K562 (cell line): ENCODE measurements around the gene NT5C. TPM values are rescaled to one million over a fixed set of nuclear protein-coding genes. Genes with fewer than 3 reads are reported as not detected.

Experiments used
- ARID4B ChIP-seq: sonication (generic); formaldehyde crosslinking; IDR thresholded peaks from 2 replicates; pipeline ENCODE4 v1.8.0; 2022; ENCODE audit warnings: mild to moderate bottlenecking, missing genetic modification reagents
- CC2D1A ChIP-seq: fragments of 450-650 bp; IDR thresholded peaks from 2 replicates; pipeline ENCODE4 v1.6.1; 2017; ENCODE audit warnings: mild to moderate bottlenecking
- CREB1 ChIP-seq, 2 experiments: sonication (generic) in 1 of 2; formaldehyde crosslinking in 1 of 2; IDR thresholded peaks; 2 replicates each; pipeline versions ENCODE4 v1.6.1 to v1.8.0; 2012 to 2022; ENCODE audit warnings: inconsistent platforms in 1 of 2, mild to moderate bottlenecking in 1 of 2, missing genetic modification reagents in 1 of 2, moderate library complexity in 1 of 2
- DACH1 ChIP-seq: fragments of 450-650 bp; IDR thresholded peaks from 2 replicates; pipeline ENCODE4 v1.6.1; 2018; ENCODE audit not compliant: partially characterized antibody
- DLX4 ChIP-seq: fragments of 250-450 bp; sonication (Bioruptor Pico); IDR thresholded peaks from 2 replicates; pipeline ENCODE4 v1.6.1; 2021; ENCODE audit warnings: mild to moderate bottlenecking
- E2F6 ChIP-seq, 2 experiments: IDR thresholded peaks; 2 replicates each; pipeline ENCODE4 v1.6.1; 2011; ENCODE audit warnings: borderline replicate concordance in 1 of 2, control low read depth in 1 of 2, low read depth in 1 of 2, low read length in 1 of 2, mild to moderate bottlenecking in 1 of 2, mixed read lengths in 1 of 2, moderate library complexity in 1 of 2; ENCODE audit not compliant: insufficient read depth in 1 of 2, insufficient read length in 1 of 2, poor library complexity in 1 of 2, severe bottlenecking in 1 of 2; ENCODE audit errors: extremely low read depth in 1 of 2
- FIP1L1 ChIP-seq: fragments of 200-400 bp; formaldehyde crosslinking; IDR thresholded peaks from 2 replicates; pipeline ENCODE4 v1.6.1; 2018; ENCODE audit warnings: mild to moderate bottlenecking, low read depth, low read length; ENCODE audit not compliant: poor library complexity, severe bottlenecking
- HDAC3 ChIP-seq: fragments of 450-650 bp; IDR thresholded peaks from 2 replicates; pipeline ENCODE4 v1.6.1; 2018; ENCODE audit warnings: borderline replicate concordance, mild to moderate bottlenecking, moderate library complexity; ENCODE audit not compliant: partially characterized antibody
- ILK ChIP-seq: fragments of 450-650 bp; IDR thresholded peaks from 2 replicates; pipeline ENCODE4 v1.6.1; 2016; ENCODE audit warnings: missing genetic modification characterization, low read depth, mild to moderate bottlenecking, missing compliant biosample characterization, moderate library complexity, borderline replicate concordance
- MTA3 ChIP-seq: fragments of 450-650 bp; formaldehyde crosslinking; IDR thresholded peaks from 2 replicates; pipeline ENCODE4 v1.6.1; 2017; ENCODE audit warnings: mild to moderate bottlenecking, borderline replicate concordance
- POU5F1 ChIP-seq: fragments of 150-350 bp; IDR thresholded peaks from 2 replicates; pipeline ENCODE4 v1.6.1; 2014; ENCODE audit warnings: borderline replicate concordance, low read length, low read depth, mild to moderate bottlenecking; ENCODE audit not compliant: partially characterized antibody
- RAD21 ChIP-seq, 2 experiments: fragments of 250-450 bp in 1 of 2; fragments of 450-650 bp in 1 of 2; sonication (Bioruptor Pico) in 1 of 2; formaldehyde crosslinking in 1 of 2; IDR thresholded peaks in 1 of 2; conservative IDR thresholded peaks in 1 of 2; 2 replicates each; pipeline versions ENCODE4 v1.4.0 to v1.8.0; 2020 to 2022; ENCODE audit warnings: mild to moderate bottlenecking in 2 of 2, moderate library complexity in 1 of 2
- SMAD1 ChIP-seq: fragments of 150-350 bp; IDR thresholded peaks from 2 replicates; pipeline ENCODE4 v1.6.1; 2014; ENCODE audit warnings: low read length, low read depth; ENCODE audit not compliant: partially characterized antibody
- TRIM25 ChIP-seq: fragments of 450-650 bp; IDR thresholded peaks from 2 replicates; pipeline ENCODE4 v1.7.0; 2016; ENCODE audit warnings: borderline replicate concordance
- ZNF253 ChIP-seq: fragments of 250-450 bp; sonication (Bioruptor Pico); conservative IDR thresholded peaks from 2 replicates; pipeline ENCODE4 v1.6.1; 2021; ENCODE audit warnings: mild to moderate bottlenecking
- ZNF408 ChIP-seq: fragments of 250-450 bp; sonication (Bioruptor Pico); IDR thresholded peaks from 2 replicates; pipeline ENCODE4 v1.4.0; 2020; ENCODE audit warnings: low read depth, mild to moderate bottlenecking, moderate library complexity
- ZNF668 ChIP-seq: fragments of 250-450 bp; sonication (Bioruptor Pico); IDR thresholded peaks from 2 replicates; pipeline ENCODE4 v1.8.0; 2022; ENCODE audit warnings: mild to moderate bottlenecking, inconsistent platforms
- ZSCAN29 ChIP-seq: fragments of 450-650 bp; IDR thresholded peaks from 2 replicates; pipeline ENCODE4 v1.6.1; 2017
- polyA plus RNA-seq, 8 experiments: library from polyadenylated mRNA; depleted of rRNA in 4 of 8; stranded (reverse) in 5 of 8; unstranded in 3 of 8; fragments of >200 nt; fragmentation: Nextera tagmentation in 2 of 8; fragmentation: Illumina TruSeq in 1 of 8; extraction: Ambion mirVana in 2 of 8; extraction: Trizol in 1 of 8; gene quantifications; 2 replicates each; pipeline versions ENCODE4 v1.2.1 to v1.2.3, GENCODE V29; 2011 to 2014; ENCODE audit warnings: inconsistent platforms in 1 of 8, missing spikeins in 1 of 8
- total RNA-seq, 7 experiments: library from RNA; depleted of rRNA in 6 of 7; stranded (reverse); fragments of >200 nt in 6 of 7; fragmentation: Illumina TruSeq in 2 of 7; extraction: Trizol in 2 of 7; gene quantifications; 2 replicates each; pipeline versions ENCODE4 v1.2.1 to v1.2.3, GENCODE V29; 2011 to 2021; ENCODE audit warnings: low replicate concordance in 1 of 7

The NT5C gene
- total and polyA plus RNA-seq, 9 of the 15 experiments (the other 6 are each of a cell fraction or from before 2014, with no cell fraction given), result 2.9 to 205 (median 45.0) TPM

- 0 out of 2 replicates have a peak, but pooled peaks have one; percentile 33 for TF ChIP-seq MTA3
- no peak for TF ChIP-seq DLX4 (CRISPR knock-in tag)
- TF ChIP-seq ZNF253 (CRISPR knock-in tag), result no peak
- TF ChIP-seq TRIM25, result no peak
- TF ChIP-seq ZNF668 (CRISPR knock-in tag), result no peak
- no peak for TF ChIP-seq HDAC3
- no peak for TF ChIP-seq ZNF408
- TF ChIP-seq RAD21 (CRISPR knock-in tag; conservative IDR thresholded peaks at IDR 0.05 in 1 of 2, IDR thresholded peaks at IDR 0.05 in 1 of 2), result peak in 1 of 2 experiments; percentile 44; a peak in 3 of 4 replicates
- TF ChIP-seq ARID4B (CRISPR knock-in tag), result no peak; the same call in 1 of the 2 replicates
- no peak for TF ChIP-seq SMAD1
- TF ChIP-seq CC2D1A, result no peak
- no peak for TF ChIP-seq ZSCAN29
- no peak for TF ChIP-seq POU5F1
- TF ChIP-seq E2F6 (IDR thresholded peaks at IDR 0.05; ENCODE audit: borderline replicate concordance in 1 of 2, extremely low read depth in 1 of 2, insufficient read depth in 1 of 2, insufficient read length in 1 of 2, low read depth in 1 of 2, low read length in 1 of 2, poor library complexity in 1 of 2, severe bottlenecking in 1 of 2), result peak; percentile 73 to 88
- TF ChIP-seq CREB1 (IDR thresholded peaks at IDR 0.05), result no peak
- 0 out of 2 replicates have a peak, but pooled peaks have one; percentile 33 for TF ChIP-seq CREB1 (CRISPR knock-in tag; IDR thresholded peaks at IDR 0.05)
- no peak for TF ChIP-seq ILK (tag)
- TF ChIP-seq FIP1L1, result peak; percentile 39
- no peak for TF ChIP-seq DACH1
Measured at GRCh38 chr17:75109407-75110233, 21.9 kb downstream of the NT5C start, which contains the start of gene ARMC7 (continued).
